GM12872 (cell line): Measurements from ENCODE around the gene LRG1.
A peak's percentile ranks its signal among the peaks of the same experiment; 100 is the strongest.

Source experiments
- CTCF ChIP-seq: IDR thresholded peaks from 3 replicates; pipeline ENCODE4 v1.5.1; 2011; ENCODE audit warnings: low read depth, mild to moderate bottlenecking, low read length, moderate library complexity; ENCODE audit not compliant: insufficient read depth

LRG1 gene

GRCh38 chr19:4550479-4551050, 10.7 kb upstream of the LRG1 start:
- TF ChIP-seq CTCF, result no peak

- no peak for TF ChIP-seq CTCF
Observed at GRCh38 chr19:4550018-4550417, 10.2 kb upstream of the LRG1 start.

GRCh38 chr19:4548238-4548584, 8.4 kb upstream of the LRG1 start:
- TF ChIP-seq CTCF, result no peak

- peak; percentile 65 for TF ChIP-seq CTCF
Observed at GRCh38 chr19:4547303-4548237, 7.7 kb upstream of the LRG1 start.

- TF ChIP-seq CTCF, result no peak
Observed at GRCh38 chr19:4543842-4544647, 4.2 kb upstream of the LRG1 start.

- no peak for TF ChIP-seq CTCF
Observed at GRCh38 chr19:4542896-4543841, 3.3 kb upstream of the LRG1 start.
